ENCODE results near the gene COL12A1.

The COL12A1 gene

DNA sequence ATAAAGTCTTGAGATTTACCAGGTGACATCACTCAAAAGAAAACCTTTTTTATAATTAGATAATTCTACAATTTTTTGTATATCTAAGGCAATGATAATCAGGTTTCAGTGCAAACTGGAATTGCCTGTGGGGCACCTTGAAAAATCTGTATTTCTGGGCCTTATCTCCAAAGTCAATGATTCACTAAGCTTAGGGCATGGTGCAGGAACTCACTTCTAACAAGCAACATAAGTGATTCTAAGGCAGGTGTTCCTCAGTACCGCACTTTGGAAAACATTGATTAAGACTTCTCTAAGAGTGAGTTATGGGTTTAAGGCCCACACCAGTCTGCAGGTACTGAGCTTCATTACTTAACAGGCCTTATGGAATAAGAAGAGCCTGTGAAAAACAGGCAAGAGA is 115.3 kb downstream of the COL12A1 start:
- no peak for TF ChIP-seq TAF1 (IDR thresholded peaks at IDR 0.05; ENCODE audit: borderline replicate concordance, low read depth, low read length)
- TF ChIP-seq POLR2A (IDR thresholded peaks at IDR 0.05; ENCODE audit: low read depth, low read length): no peak
- no peak for TF ChIP-seq POLR2AphosphoS5 (IDR thresholded peaks at IDR 0.05; ENCODE audit: low read depth, low read length)
- DNase-seq (ENCODE audit: insufficient read length) (no peak), FAIRE-seq (no peak)

DNA sequence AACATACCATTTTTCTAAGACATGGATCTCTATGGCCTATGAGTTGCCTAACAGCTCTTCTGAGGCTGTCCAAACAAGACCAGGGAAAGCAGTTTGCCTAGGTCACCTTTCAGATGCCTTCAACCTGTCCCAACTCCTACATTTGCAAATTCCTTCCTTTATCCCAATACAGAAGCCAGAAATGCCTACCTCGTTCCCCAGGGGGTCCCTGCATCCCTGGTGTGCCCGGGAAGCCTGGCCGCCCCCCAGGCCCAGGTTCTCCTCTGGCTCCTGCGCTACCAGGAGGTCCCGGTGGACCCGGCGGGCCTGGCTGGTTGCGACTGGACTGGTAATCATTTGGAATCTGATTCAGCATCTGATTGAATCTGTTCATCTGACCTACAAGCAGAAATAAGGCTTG is 115.9 kb downstream of the COL12A1 start:
- FAIRE-seq: no peak

DNA sequence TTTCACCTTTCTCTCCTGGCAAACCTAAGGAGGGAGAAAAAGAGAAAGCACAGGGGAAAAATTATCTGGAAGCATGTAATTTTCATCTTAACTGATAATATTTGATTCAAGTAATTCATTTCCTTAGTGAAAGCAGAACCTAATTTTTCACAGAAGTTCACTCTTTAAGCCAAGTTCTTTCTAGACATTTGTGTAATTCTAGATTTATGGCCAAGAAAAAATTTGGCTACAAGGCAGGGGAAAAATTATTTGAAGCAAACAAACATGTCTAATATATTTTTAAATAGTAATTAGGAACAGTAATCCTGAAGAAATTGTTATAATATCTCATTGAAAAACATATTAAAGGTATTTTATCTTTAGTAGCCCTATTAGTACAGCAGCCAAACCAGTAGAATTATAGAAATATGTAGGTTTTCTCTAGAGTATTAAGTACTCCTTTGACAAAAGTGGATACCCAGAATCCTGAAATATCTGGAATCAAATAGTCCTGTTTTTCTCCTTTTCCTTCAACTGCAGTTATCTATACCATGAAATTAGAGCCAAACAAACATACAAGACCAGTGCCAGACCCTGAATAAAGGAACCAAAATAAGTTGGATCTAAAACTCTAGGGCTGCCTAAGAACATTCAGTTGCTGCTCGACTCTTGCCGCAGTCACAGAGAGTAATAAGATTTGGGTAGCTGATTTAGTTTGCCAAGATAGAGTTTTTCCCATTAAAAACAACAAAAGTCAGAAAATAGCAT is 116.5 kb downstream of the COL12A1 start:
- TF ChIP-seq TAF1 (IDR thresholded peaks at IDR 0.05; ENCODE audit: borderline replicate concordance, low read depth, low read length): no peak
- TF ChIP-seq POLR2AphosphoS5 (IDR thresholded peaks at IDR 0.05; ENCODE audit: low read depth, low read length): no peak
- TF ChIP-seq POLR2A (IDR thresholded peaks at IDR 0.05; ENCODE audit: low read depth, low read length): no peak
- FAIRE-seq (no peak), DNase-seq (ENCODE audit: insufficient read length) (no peak)

More for the DNA sequence above, 115.9 kb downstream of the COL12A1 start:
- TF ChIP-seq POLR2A (IDR thresholded peaks at IDR 0.05; ENCODE audit: low read depth, low read length): no peak
- TF ChIP-seq POLR2AphosphoS5 (IDR thresholded peaks at IDR 0.05; ENCODE audit: low read depth, low read length): no peak
- no peak for TF ChIP-seq TAF1 (IDR thresholded peaks at IDR 0.05; ENCODE audit: borderline replicate concordance, low read depth, low read length)
- no peak for DNase-seq (ENCODE audit: insufficient read length)

DNA sequence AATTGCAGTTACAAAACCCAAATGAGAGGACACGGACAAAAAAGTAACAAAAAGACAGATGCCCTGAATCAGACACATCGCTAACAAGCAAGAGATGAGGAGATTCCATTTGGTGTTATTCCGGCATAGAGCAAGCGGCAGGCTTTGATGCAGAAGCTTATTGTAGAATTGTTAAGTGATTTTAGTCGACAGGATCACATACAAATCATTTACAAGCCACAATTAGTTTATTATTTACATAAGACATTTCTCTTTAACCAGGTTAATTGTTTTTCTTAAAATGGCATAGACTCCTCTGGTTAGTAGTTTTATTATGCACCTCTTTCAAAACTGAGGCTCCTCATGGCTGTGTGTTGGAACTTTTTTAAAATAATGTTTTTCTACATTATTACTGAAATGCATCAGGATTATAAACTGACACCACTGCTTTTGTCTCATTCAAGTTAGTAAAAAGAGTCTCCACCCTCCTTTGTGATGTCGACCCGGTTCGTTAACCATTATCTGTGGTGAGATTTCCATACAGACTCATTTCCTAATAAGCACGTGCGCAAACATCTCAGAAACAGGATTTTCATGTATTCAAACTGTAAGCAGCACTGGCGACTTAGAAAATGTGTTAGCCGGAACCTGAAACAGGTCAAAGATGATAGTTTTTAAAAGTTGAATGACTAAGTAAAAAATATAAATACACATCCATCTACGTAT is 119.8 kb downstream of the COL12A1 start:
- TF ChIP-seq TAF1 (IDR thresholded peaks at IDR 0.05; ENCODE audit: borderline replicate concordance, low read depth, low read length) (no peak), POLR2AphosphoS5 (IDR thresholded peaks at IDR 0.05; ENCODE audit: low read depth, low read length) (no peak), POLR2A (IDR thresholded peaks at IDR 0.05; ENCODE audit: low read depth, low read length) (no peak)
- FAIRE-seq: no peak
- DNase-seq (ENCODE audit: insufficient read length): no peak

DNA sequence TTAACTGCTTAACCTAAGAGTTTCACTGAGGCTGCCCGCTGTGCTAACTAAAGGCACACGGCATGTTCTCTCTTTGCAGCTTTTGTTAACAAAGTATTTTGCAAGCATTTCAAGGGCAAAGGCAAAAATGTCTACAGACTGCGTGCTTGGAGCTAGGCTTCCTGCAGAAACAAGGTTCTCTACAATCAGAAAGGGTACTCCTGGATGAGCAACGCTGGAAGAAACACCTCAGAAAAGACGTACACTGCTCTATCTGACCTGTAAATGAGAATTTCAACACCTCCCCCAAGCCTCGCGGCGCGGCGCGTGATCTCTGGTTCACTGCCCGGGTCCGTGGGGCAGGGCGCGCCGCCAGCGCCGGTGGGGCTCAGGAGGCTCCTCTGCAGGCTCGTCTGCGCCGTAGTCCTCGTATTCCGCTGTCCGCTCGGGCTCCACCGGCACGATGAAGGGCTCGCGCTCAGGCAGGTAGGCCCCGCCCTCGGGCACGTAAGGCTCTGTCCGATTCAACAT is 120.9 kb downstream of the COL12A1 start:
- TF ChIP-seq POLR2A (IDR thresholded peaks at IDR 0.05; ENCODE audit: low read depth, low read length) (no peak), POLR2AphosphoS5 (IDR thresholded peaks at IDR 0.05; ENCODE audit: low read depth, low read length) (no peak), TAF1 (IDR thresholded peaks at IDR 0.05; ENCODE audit: borderline replicate concordance, low read depth, low read length) (no peak)
- no peak for FAIRE-seq
- no peak for DNase-seq (ENCODE audit: insufficient read length)

DNA sequence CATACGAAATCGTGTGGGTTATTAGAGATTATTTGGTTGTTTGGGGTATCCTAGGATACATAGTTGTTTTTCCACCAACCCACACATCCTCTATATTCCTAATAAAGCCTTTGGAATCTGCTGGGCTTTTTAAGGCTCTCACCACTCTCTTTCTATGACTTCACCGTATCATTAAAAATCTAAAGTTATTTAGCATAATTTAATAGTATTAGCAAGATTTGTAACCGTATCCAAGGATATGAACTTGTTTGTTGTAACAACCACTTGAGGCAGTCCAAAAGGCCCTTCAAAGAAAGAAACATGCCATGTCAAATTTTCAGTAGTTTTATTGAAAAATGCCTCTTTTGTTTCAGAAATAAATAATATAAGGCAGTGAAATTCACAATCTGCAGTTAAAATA is 121.8 kb downstream of the COL12A1 start:
- DNase-seq (ENCODE audit: insufficient read length) (no peak), FAIRE-seq (no peak)
- TF ChIP-seq TAF1 (IDR thresholded peaks at IDR 0.05; ENCODE audit: borderline replicate concordance, low read depth, low read length) (no peak), POLR2A (IDR thresholded peaks at IDR 0.05; ENCODE audit: low read depth, low read length) (no peak), POLR2AphosphoS5 (IDR thresholded peaks at IDR 0.05; ENCODE audit: low read depth, low read length) (no peak)

DNA sequence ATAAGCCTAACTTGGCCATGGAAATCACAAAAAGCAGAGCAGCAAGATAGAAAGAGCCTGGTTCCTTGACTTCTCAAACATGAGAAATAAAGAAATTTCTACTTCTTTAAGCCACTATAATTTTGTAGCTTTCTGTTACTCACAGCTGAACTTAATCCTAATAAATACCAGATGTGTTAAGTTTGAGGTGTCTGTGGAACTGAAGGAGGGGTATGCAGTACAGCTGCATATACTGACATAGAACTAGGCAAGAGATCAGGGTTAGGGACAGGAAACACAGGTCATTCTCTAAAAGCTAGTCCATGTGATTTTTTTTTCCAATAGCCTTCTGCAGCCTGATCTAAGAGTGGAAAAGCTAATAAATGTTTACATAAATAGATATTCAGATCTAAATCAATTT is 123.9 kb downstream of the COL12A1 start:
- no peak for FAIRE-seq
- TF ChIP-seq POLR2A (IDR thresholded peaks at IDR 0.05; ENCODE audit: low read depth, low read length): no peak
- no peak for TF ChIP-seq TAF1 (IDR thresholded peaks at IDR 0.05; ENCODE audit: borderline replicate concordance, low read depth, low read length)
- TF ChIP-seq POLR2AphosphoS5 (IDR thresholded peaks at IDR 0.05; ENCODE audit: low read depth, low read length): no peak
- no peak for DNase-seq (ENCODE audit: insufficient read length)

DNA sequence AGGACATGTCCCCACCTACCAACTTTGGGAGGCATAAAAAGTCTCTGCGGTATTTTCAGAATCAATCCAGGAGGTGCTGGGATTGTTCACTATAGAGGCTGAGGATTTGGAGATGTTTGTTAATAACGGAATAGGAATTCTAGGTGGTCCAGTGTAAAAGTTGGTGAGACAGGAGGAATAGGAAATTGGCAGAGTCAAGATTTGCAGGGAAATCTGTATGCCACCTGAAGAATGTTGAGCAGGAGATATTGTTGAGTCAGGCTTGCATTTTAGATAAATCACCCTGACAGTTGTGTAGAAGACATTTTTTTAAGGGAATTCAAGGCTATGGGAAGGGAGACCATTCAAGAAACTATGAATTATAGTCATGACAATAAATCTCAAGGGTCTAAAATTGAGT is 124.8 kb downstream of the COL12A1 start:
- FAIRE-seq: no peak
- TF ChIP-seq POLR2A (IDR thresholded peaks at IDR 0.05; ENCODE audit: low read depth, low read length) (no peak), TAF1 (IDR thresholded peaks at IDR 0.05; ENCODE audit: borderline replicate concordance, low read depth, low read length) (no peak), POLR2AphosphoS5 (IDR thresholded peaks at IDR 0.05; ENCODE audit: low read depth, low read length) (no peak)
- DNase-seq (ENCODE audit: insufficient read length): no peak

DNA sequence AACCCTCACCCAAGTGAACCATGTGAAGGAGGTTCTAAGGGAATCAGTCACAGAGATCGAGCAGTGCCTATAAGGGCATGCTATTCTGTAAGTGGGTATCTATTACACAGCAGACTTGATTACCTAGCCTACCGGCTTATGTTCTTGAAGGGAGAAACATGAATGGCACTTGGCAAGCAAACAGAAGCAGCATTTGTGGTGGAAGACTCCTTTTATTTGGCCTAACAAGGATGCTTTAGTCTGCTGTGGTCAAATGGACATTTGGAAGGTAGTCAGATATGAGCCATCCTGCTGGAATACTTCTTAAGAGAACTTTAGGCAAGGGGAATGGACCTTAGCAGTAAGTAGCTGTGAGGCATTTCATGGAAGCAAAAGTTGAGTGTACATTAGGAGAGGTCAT is 126.3 kb downstream of the COL12A1 start:
- no peak for FAIRE-seq
- TF ChIP-seq TAF1 (IDR thresholded peaks at IDR 0.05; ENCODE audit: borderline replicate concordance, low read depth, low read length): no peak
- no peak for TF ChIP-seq POLR2AphosphoS5 (IDR thresholded peaks at IDR 0.05; ENCODE audit: low read depth, low read length)
- TF ChIP-seq POLR2A (IDR thresholded peaks at IDR 0.05; ENCODE audit: low read depth, low read length): no peak

DNA sequence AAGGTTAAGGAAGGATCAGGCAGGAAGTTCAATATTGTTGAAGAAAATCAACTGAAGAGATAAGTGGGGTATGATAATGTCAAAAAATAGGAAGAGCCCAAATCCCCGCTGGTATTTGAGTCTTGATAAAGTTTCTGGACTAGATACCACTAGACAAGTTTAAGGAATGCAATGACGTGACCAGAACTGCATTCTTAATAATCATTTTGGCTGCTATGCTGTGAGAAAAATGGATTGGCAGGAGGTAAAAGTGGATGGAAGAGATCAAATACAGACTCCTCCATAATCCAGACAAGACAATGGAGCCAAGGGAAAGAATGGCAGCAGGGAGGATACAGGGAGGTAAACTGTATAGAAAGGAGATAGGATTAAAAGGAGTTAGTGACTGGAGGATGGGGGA is 128.2 kb downstream of the COL12A1 start:
- no peak for FAIRE-seq
- TF ChIP-seq POLR2A (IDR thresholded peaks at IDR 0.05; ENCODE audit: low read depth, low read length): no peak
- TF ChIP-seq TAF1 (IDR thresholded peaks at IDR 0.05; ENCODE audit: borderline replicate concordance, low read depth, low read length): no peak
- TF ChIP-seq POLR2AphosphoS5 (IDR thresholded peaks at IDR 0.05; ENCODE audit: low read depth, low read length): no peak
- DNase-seq (ENCODE audit: insufficient read length): no peak

More for the DNA sequence above, 126.3 kb downstream of the COL12A1 start:
- no peak for DNase-seq (ENCODE audit: insufficient read length)

DNA sequence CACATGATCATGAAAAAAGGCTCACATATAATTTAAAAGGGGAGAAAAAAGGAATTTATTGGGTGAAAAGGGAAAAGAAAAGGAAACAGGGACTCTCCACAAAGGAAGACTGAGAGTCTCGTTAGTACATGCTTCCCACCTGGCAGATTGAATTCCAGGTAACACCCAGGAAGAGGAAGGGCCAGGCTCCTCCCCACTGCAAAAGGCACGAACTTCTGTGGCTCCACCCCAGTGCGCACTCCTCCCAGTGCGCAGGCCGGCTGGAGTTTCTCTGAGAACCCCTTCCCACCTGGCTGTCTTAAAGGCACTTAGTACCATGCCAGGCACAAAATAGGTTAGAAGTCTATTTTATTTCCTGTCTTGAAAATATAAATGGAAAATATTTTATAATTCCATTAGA is 129.8 kb downstream of the COL12A1 start:
- FAIRE-seq (no peak), DNase-seq (ENCODE audit: insufficient read length) (no peak)
- TF ChIP-seq POLR2A (IDR thresholded peaks at IDR 0.05; ENCODE audit: low read depth, low read length) (no peak), TAF1 (IDR thresholded peaks at IDR 0.05; ENCODE audit: borderline replicate concordance, low read depth, low read length) (no peak), POLR2AphosphoS5 (IDR thresholded peaks at IDR 0.05; ENCODE audit: low read depth, low read length) (no peak)

DNA sequence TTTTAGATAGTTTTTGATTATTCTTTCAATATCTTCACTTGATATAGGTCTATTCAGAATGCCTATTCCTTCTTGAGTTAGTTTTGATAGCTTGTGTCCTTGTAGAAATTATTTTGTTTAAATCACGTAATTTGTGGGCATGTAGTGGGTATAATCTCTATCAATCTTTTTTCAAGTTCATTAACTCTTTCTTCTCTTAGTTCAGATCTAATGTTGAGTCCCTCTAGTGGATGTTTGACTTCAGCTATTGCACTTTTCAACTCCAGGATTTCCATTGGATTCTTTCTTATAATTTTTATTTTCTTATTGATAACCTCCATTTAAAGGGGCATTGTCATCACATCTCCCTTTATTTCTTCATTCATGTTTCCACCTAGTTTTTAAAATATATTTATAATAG is 135.6 kb downstream of the COL12A1 start:
- DNase-seq (ENCODE audit: insufficient read length): no peak
- TF ChIP-seq POLR2A (IDR thresholded peaks at IDR 0.05; ENCODE audit: low read depth, low read length) (no peak), TAF1 (IDR thresholded peaks at IDR 0.05; ENCODE audit: borderline replicate concordance, low read depth, low read length) (no peak), POLR2AphosphoS5 (IDR thresholded peaks at IDR 0.05; ENCODE audit: low read depth, low read length) (no peak)
- no peak for FAIRE-seq

Data from GM12892 (cell line).